Measurements from ENCODE around the gene LILRB5. TPM values are rescaled to one million over a fixed set of nuclear protein-coding genes. Genes with fewer than 3 reads are reported as not detected.

LILRB5 gene
- total and polyA plus RNA-seq, 9 of the 15 experiments (the other 6 are each of a cell fraction or from before 2014, with no cell fraction given) = not detected

DNA sequence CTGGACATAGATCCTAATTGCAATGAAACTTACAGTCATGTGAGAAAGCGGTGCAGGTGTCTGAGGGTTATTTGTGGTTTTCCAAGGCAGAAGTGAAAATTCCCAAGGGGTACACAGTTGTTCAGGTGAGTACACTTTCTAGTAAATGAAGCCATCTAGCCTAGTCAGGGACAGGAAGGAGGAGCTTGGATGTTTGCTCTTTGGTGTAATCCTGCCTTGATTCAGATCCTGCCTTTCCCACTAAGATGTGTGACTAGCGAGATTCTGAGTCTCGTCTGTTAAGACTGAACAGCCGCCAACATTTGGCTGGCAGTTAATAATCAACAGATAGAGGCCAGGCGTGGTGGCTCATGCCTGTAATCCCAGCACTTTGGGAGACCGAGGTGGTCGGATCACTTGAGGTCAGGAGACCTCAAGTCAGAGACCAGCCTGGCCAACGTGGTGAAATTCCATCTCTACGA, 53.9 kb downstream of the LILRB5 start:
- intact Hi-C loops (cut with micrococcal nuclease) = no loop called here
- H3K4me3 ChIP-seq = peak overlapping the region; percentile 68
- no TSS peak for BruUV-seq (replicated peaks)
- peak overlapping the region; percentile 89 for H3K4me2 ChIP-seq (ENCODE audit: insufficient read depth, low read length)
- H2AFZ ChIP-seq (ENCODE audit: low read depth, low read length) = no peak overlapping the region
- WGBS (ENCODE audit: insufficient coverage, low coverage, missing lambda C conversion rate) = 2% methylated on average over 9 of the region's 9 CpGs
- ATAC-seq = no peak
- no peak for DNase-seq (ENCODE audit: extremely low read depth in 1 of 4, low spot score in 3 of 4)
- in situ Hi-C loops (cut with MboI) = no loop called here
- H3K4me1 ChIP-seq (replicated peaks in 1 of 2; ENCODE audit: control insufficient read depth in 2 of 2, insufficient read depth in 2 of 2, low read length in 2 of 2) = peaks cover 42 to 51% of the 10 kb centered on the region in 2 experiments
- no peaks in the 10 kb centered on the region for H3K27me3 ChIP-seq (ENCODE audit: control insufficient read depth in 2 of 2, insufficient read depth in 2 of 2, low read length in 2 of 2)
- H3K36me3 ChIP-seq (ENCODE audit: control insufficient read depth, insufficient read depth, low read length) = peaks cover 72% of the 10 kb centered on the region
- peak overlapping the region; percentile 70 for H3K27ac ChIP-seq (ENCODE audit: extremely low read depth, low read depth, low read length)
- peak overlapping the region; percentile 98 to 99 for H3K9ac ChIP-seq (ENCODE audit: insufficient read depth in 1 of 2, low read depth in 2 of 2, low read length in 2 of 2)
- H3K9me3 ChIP-seq (replicated peaks; ENCODE audit: control insufficient read depth, insufficient read depth, low read depth, low read length) = no peaks in the 10 kb centered on the region
- ChIA-PET CTCF (ENCODE audit: low intra/inter-chr PET ratio) (no interaction called here), POLR2A (interaction anchor here (0.8 to 5.3 kb wide), 5 partner anchors 8 to 88 kb away, joined by 4 to 206 read pairs (median 19); partner anchors contain the start of genes MBOAT7, PRPF31, TFPT and TMC4)
- peaks cover 72% of the 10 kb centered on the region for H4K20me1 ChIP-seq (replicated peaks; ENCODE audit: control insufficient read depth, insufficient read depth, low read length)
- peaks cover 78% of the 10 kb centered on the region for H3K79me2 ChIP-seq (ENCODE audit: control insufficient read depth, insufficient read depth, low read length)
- H3K9me1 ChIP-seq (ENCODE audit: control insufficient read depth, insufficient read depth, low read length) = peaks cover 11% of the 10 kb centered on the region
- no peak for FAIRE-seq
- TF ChIP-seq HMGXB4 (CRISPR knock-in tag; IDR thresholded peaks at IDR 0.05) (0 out of 2 replicates have a peak, but pooled peaks have one; percentile 21), ZBTB8A (IDR thresholded peaks at IDR 0.05; ENCODE audit: partially characterized antibody) (no peak), TBL1XR1 (IDR thresholded peaks at IDR 0.05; ENCODE audit: low read length in 2 of 2) (peak in 1 of 2 experiments; percentile 62; a peak in 1 of 4 replicates), ZNF197 (CRISPR knock-in tag; IDR thresholded peaks at IDR 0.05; ENCODE audit: low read depth) (no peak), ZNF830 (CRISPR knock-in tag; IDR thresholded peaks at IDR 0.05) (no peak), DACH1 (IDR thresholded peaks at IDR 0.05; ENCODE audit: partially characterized antibody) (no peak), FOXA1 (IDR thresholded peaks at IDR 0.05; ENCODE audit: borderline replicate concordance) (no peak), ARNT (IDR thresholded peaks at IDR 0.05) (no peak), ZNF507 (tag; conservative IDR thresholded peaks at IDR 0.05) (no peak), ZNF133 (CRISPR knock-in tag; IDR thresholded peaks at IDR 0.05) (no peak), BDP1 (IDR thresholded peaks at IDR 0.05; ENCODE audit: insufficient read depth, insufficient read length) (no peak), KLF1 (tag; IDR thresholded peaks at IDR 0.05) (no peak), HOXB6 (CRISPR knock-in tag; IDR thresholded peaks at IDR 0.05; ENCODE audit: borderline replicate concordance) (no peak), ARID3B (CRISPR knock-in tag; IDR thresholded peaks at IDR 0.05; ENCODE audit: borderline replicate concordance) (no peak), ZNF75A (CRISPR knock-in tag; IDR thresholded peaks at IDR 0.05) (no peak), BRF1 (IDR thresholded peaks at IDR 0.05; ENCODE audit: borderline replicate concordance, extremely low read depth, insufficient read length) (no peak), FOXP1 (CRISPR knock-in tag; IDR thresholded peaks at IDR 0.05) (no peak), SP2 (IDR thresholded peaks at IDR 0.05; ENCODE audit: extremely low read depth, low read depth, low read length, poor library complexity, severe bottlenecking) (no peak), TAF15 (IDR thresholded peaks at IDR 0.05; ENCODE audit: low read depth, low read length) (no peak), PTRF (tag; IDR thresholded peaks at IDR 0.05) (no peak), SAFB2 (IDR thresholded peaks at IDR 0.05; ENCODE audit: borderline replicate concordance, low read depth, low read length, severe bottlenecking) (no peak)
